RWPE1 (cell line): Measurements from ENCODE around the gene RAD51.
A peak's percentile ranks its signal among the peaks of the same experiment; 100 is the strongest.

Source experiments
- CTCF ChIA-PET: fragments of 350-600 bp; sonication (Branson Sonifier 250); formaldehyde crosslinking; extraction: SDS; loops from one replicate; lab custom pipeline; 2021; lab: Yijun Ruan, JAX
- POLR2A ChIA-PET: fragments of 400-600 bp; formaldehyde crosslinking; extraction: SDS; loops from one replicate; lab custom pipeline; 2020; ENCODE audit warnings: antibody characterized with exemption; ENCODE audit not compliant: low non-redundant PET; lab: Yijun Ruan, JAX
- DNase-seq: peaks from one replicate; pipeline ENCODE4 v3.0.0; 2012; ENCODE audit warnings: low spot score
- H3K27ac ChIP-seq: fragments of 450-650 bp; 2 replicates; pipeline ENCODE4 v1.5.1; 2017
- CTCF ChIP-seq: fragments of 450-650 bp; conservative IDR thresholded peaks from 2 replicates; pipeline ENCODE4 v1.5.1; 2017; ENCODE audit warnings: low read depth, mild to moderate bottlenecking

Gene RAD51

GRCh38 chr15:40771242-40771641 lies 76.3 kb downstream of the RAD51 start:
- ChIA-PET CTCF (interaction anchor here (1.2 to 3.1 kb wide), 2 partner anchors 24 to 170 kb away, joined by 3 to 18 read pairs; no protein-coding TSS in a partner anchor), POLR2A (no interaction called here)
- peak overlapping the region; percentile 99 for H3K27ac ChIP-seq
- no peak for TF ChIP-seq CTCF
- DNase-seq: no peak

- ChIA-PET CTCF (interaction anchor here (0.5 to 3.1 kb wide), 2 partner anchors 25 to 144 kb away, joined by 3 to 18 read pairs; no protein-coding TSS in a partner anchor), POLR2A (no interaction called here)
- no peak for DNase-seq
- peak overlapping the region; percentile 99 for H3K27ac ChIP-seq
- no peak for TF ChIP-seq CTCF
These were observed 77.0 kb downstream of the RAD51 start for GRCh38 chr15:40772014-40772413.

- CTCF ChIA-PET: interaction anchor here (1.0 kb wide), 1 partner anchor 26 kb away, joined by 4 read pairs; no protein-coding TSS in a partner anchor
- no peak for TF ChIP-seq CTCF
- POLR2A ChIA-PET: no interaction called here
- no peak for DNase-seq
- H3K27ac ChIP-seq: peak overlapping the region; percentile 99
These were observed 78.5 kb downstream of the RAD51 start for GRCh38 chr15:40773496-40773895.

- no peak for DNase-seq
- POLR2A ChIA-PET: no interaction called here
- H3K27ac ChIP-seq: peak overlapping the region; percentile 99
- TF ChIP-seq CTCF: no peak
- CTCF ChIA-PET: interaction anchor here (1.0 kb wide), 1 partner anchor 27 kb away, joined by 4 read pairs; no protein-coding TSS in a partner anchor
These were observed 78.9 kb downstream of the RAD51 start for GRCh38 chr15:40773902-40774301.

- no peak for DNase-seq
- peak overlapping the region; percentile 77 for H3K27ac ChIP-seq
- ChIA-PET POLR2A (no interaction called here), CTCF (no interaction called here)
- no peak for TF ChIP-seq CTCF
These were observed 80.0 kb downstream of the RAD51 start for GRCh38 chr15:40775007-40775406.

GRCh38 chr15:40775740-40776536 lies 81.0 kb downstream of the RAD51 start:
- ChIA-PET CTCF (interaction anchor here (1.2 kb wide), 1 partner anchor 11 kb away, joined by 4 read pairs; no protein-coding TSS in a partner anchor), POLR2A (no interaction called here)
- no peak for TF ChIP-seq CTCF
- H3K27ac ChIP-seq: peak overlapping the region; percentile 77
- DNase-seq: no peak
